Measurements from ENCODE around the gene TBC1D14. TPM values are rescaled to one million over a fixed set of nuclear protein-coding genes. Genes with fewer than 3 reads are reported as not detected.

Gene TBC1D14
- total and polyA plus RNA-seq, 9 of the 15 experiments (the other 6 are each of a cell fraction or from before 2014, with no cell fraction given): 2.1 to 59.6 (median 44.8) TPM

- H3K79me2 ChIP-seq (ENCODE audit: control insufficient read depth, insufficient read depth, low read length): peaks cover 74% of the 10 kb centered on the region
- H3K4me2 ChIP-seq (ENCODE audit: insufficient read depth, low read length): no peak overlapping the region
- no TSS peak for BruUV-seq (replicated peaks)
- H3K9me3 ChIP-seq (replicated peaks; ENCODE audit: control insufficient read depth, insufficient read depth, low read depth, low read length): no peaks in the 10 kb centered on the region
- peaks cover 23 to 29% of the 10 kb centered on the region in 2 experiments; a peak in 4 of 5 replicates for H3K4me1 ChIP-seq (replicated peaks in 1 of 2; ENCODE audit: control insufficient read depth in 2 of 2, insufficient read depth in 2 of 2, low read length in 2 of 2)
- ChIA-PET CTCF (ENCODE audit: low intra/inter-chr PET ratio) (no interaction called here), POLR2A (no interaction called here)
- no peaks in the 10 kb centered on the region for H3K27me3 ChIP-seq (ENCODE audit: control insufficient read depth in 2 of 2, insufficient read depth in 2 of 2, low read length in 2 of 2)
- WGBS (ENCODE audit: insufficient coverage, low coverage, missing lambda C conversion rate): 85% methylated on average over 11 of the region's 11 CpGs
- H3K27ac ChIP-seq (ENCODE audit: extremely low read depth, low read depth, low read length): no peak overlapping the region
- ATAC-seq (no peak), DNase-seq (ENCODE audit: extremely low read depth in 1 of 4, low spot score in 3 of 4) (no peak), FAIRE-seq (no peak)
- intact Hi-C loops (cut with micrococcal nuclease) (no loop called here), in situ Hi-C loops (cut with MboI) (no loop called here)
- no peak overlapping the region for H2AFZ ChIP-seq (ENCODE audit: low read depth, low read length)
- H4K20me1 ChIP-seq (replicated peaks; ENCODE audit: control insufficient read depth, insufficient read depth, low read length): peaks cover 21% of the 10 kb centered on the region
- H3K9ac ChIP-seq (ENCODE audit: insufficient read depth in 1 of 2, low read depth in 2 of 2, low read length in 2 of 2): peak overlapping the region in 1 of 2 experiments; percentile 24; a peak in 1 of 4 replicates
- H3K4me3 ChIP-seq: no peak overlapping the region
- H3K36me3 ChIP-seq (ENCODE audit: control insufficient read depth, insufficient read depth, low read length): peaks cover 64% of the 10 kb centered on the region
- H3K9me1 ChIP-seq (ENCODE audit: control insufficient read depth, insufficient read depth, low read length): peaks cover 5% of the 10 kb centered on the region
- TF ChIP-seq CHD2 (IDR thresholded peaks at IDR 0.05; ENCODE audit: low read depth, low read length) (no peak), GATA2 (CRISPR knock-in tag; IDR thresholded peaks at IDR 0.05) (no peak), ZNF184 (CRISPR knock-in tag; IDR thresholded peaks at IDR 0.05) (no peak), ZNF551 (CRISPR knock-in tag; IDR thresholded peaks at IDR 0.05) (no peak), ETS2 (tag; IDR thresholded peaks at IDR 0.05; ENCODE audit: borderline replicate concordance, poor library complexity, severe bottlenecking) (no peak), ZNF699 (CRISPR knock-in tag; IDR thresholded peaks at IDR 0.05; ENCODE audit: insufficient replicate concordance) (no peak), JUND (IDR thresholded peaks at IDR 0.05; ENCODE audit: borderline replicate concordance, low read depth, low read length) (no peak), JUND (tag; IDR thresholded peaks at IDR 0.05; ENCODE audit: borderline replicate concordance, low read depth, low read length) (no peak), NFE2 (IDR thresholded peaks at IDR 0.05; ENCODE audit: low read depth) (no peak), ZNF175 (CRISPR knock-in tag; IDR thresholded peaks at IDR 0.05; ENCODE audit: low read depth) (no peak), RUNX1 (IDR thresholded peaks at IDR 0.05; ENCODE audit: low read depth) (no peak), IRF1 (CRISPR knock-in tag; IDR thresholded peaks at IDR 0.05; ENCODE audit: borderline replicate concordance) (no peak), HNRNPL (IDR thresholded peaks at IDR 0.05; ENCODE audit: low read depth, low read length) (no peak), SMARCC2 (IDR thresholded peaks at IDR 0.05; ENCODE audit: low read depth) (no peak), GABPB2 (CRISPR knock-in tag; conservative IDR thresholded peaks at IDR 0.05) (no peak), ELK3 (CRISPR knock-in tag; IDR thresholded peaks at IDR 0.05) (no peak)
- TF ChIP-seq, protein P1, sequence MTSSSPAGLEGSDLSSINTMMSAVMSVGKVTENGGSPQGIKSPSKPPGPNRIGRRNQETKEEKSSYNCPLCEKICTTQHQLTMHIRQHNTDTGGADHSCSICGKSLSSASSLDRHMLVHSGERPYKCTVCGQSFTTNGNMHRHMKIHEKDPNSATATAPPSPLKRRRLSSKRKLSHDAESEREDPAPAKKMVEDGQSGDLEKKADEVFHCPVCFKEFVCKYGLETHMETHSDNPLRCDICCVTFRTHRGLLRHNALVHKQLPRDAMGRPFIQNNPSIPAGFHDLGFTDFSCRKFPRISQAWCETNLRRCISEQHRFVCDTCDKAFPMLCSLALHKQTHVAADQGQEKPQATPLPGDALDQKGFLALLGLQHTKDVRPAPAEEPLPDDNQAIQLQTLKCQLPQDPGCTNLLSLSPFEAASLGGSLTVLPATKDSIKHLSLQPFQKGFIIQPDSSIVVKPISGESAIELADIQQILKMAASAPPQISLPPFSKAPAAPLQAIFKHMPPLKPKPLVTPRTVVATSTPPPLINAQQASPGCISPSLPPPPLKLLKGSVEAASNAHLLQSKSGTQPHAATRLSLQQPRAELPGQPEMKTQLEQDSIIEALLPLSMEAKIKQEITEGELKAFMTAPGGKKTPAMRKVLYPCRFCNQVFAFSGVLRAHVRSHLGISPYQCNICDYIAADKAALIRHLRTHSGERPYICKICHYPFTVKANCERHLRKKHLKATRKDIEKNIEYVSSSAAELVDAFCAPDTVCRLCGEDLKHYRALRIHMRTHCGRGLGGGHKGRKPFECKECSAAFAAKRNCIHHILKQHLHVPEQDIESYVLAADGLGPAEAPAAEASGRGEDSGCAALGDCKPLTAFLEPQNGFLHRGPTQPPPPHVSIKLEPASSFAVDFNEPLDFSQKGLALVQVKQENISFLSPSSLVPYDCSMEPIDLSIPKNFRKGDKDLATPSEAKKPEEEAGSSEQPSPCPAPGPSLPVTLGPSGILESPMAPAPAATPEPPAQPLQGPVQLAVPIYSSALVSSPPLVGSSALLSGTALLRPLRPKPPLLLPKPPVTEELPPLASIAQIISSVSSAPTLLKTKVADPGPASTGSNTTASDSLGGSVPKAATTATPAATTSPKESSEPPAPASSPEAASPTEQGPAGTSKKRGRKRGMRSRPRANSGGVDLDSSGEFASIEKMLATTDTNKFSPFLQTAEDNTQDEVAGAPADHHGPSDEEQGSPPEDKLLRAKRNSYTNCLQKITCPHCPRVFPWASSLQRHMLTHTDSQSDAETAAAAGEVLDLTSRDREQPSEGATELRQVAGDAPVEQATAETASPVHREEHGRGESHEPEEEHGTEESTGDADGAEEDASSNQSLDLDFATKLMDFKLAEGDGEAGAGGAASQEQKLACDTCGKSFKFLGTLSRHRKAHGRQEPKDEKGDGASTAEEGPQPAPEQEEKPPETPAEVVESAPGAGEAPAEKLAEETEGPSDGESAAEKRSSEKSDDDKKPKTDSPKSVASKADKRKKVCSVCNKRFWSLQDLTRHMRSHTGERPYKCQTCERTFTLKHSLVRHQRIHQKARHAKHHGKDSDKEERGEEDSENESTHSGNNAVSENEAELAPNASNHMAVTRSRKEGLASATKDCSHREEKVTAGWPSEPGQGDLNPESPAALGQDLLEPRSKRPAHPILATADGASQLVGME (CRISPR knock-in tag; IDR thresholded peaks at IDR 0.05): no peak
Measured at GRCh38 chr4:6991249-6991648, 81.6 kb downstream of the TBC1D14 start.

Data from K562 (cell line).